ENCODE measurements around the gene CADM1. TPM values are rescaled to one million over a fixed set of nuclear protein-coding genes. Genes with fewer than 3 reads are reported as not detected.

Gene CADM1
- total RNA-seq, 1 donor = 0.45 TPM

- no peak overlapping the region for H3K4me3 ChIP-seq (ENCODE audit: low read depth, low read length)
- no peak for DNase-seq (ENCODE audit: low read depth)
- TF ChIP-seq CTCF (IDR thresholded peaks at IDR 0.05; ENCODE audit: insufficient read depth, low read length) = no peak
These were observed 203.4 kb downstream of the CADM1 start for GRCh38 chr11:115300660-115301428.

GRCh38 chr11:115298300-115299012 lies 205.8 kb downstream of the CADM1 start:
- TF ChIP-seq CTCF (IDR thresholded peaks at IDR 0.05; ENCODE audit: insufficient read depth, low read length) = no peak
- no peak overlapping the region for H3K4me3 ChIP-seq (ENCODE audit: low read depth, low read length)
- no peak for DNase-seq (ENCODE audit: low read depth)

GRCh38 chr11:115297330-115297729 lies 206.9 kb downstream of the CADM1 start:
- no peak for DNase-seq (ENCODE audit: low read depth)
- no peak for TF ChIP-seq CTCF (IDR thresholded peaks at IDR 0.05; ENCODE audit: insufficient read depth, low read length)
- H3K4me3 ChIP-seq (ENCODE audit: low read depth, low read length) = no peak overlapping the region

DNA sequence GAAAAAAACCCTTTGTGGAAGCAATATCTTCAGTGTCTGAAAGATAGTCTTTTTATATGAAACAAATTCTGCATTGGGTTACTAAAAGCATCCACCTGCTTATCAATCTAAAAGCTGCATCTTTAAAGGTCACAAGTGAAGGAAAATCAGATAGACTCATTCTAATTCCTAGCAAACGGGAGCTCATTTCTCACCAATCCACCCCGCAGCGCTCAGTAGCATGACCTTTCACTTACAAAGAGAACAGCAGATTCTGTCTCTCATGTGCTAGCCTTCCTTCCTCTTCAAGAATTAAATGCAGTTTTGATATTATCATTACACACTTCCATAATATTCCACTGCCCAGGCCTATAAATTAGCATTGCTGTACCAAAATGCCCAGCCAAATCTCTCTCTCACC lies 212.9 kb downstream of the CADM1 start:
- no peak for DNase-seq (ENCODE audit: low read depth)
- no peak for TF ChIP-seq CTCF (IDR thresholded peaks at IDR 0.05; ENCODE audit: insufficient read depth, low read length)
- H3K4me3 ChIP-seq (ENCODE audit: low read depth, low read length) = no peak overlapping the region

DNA sequence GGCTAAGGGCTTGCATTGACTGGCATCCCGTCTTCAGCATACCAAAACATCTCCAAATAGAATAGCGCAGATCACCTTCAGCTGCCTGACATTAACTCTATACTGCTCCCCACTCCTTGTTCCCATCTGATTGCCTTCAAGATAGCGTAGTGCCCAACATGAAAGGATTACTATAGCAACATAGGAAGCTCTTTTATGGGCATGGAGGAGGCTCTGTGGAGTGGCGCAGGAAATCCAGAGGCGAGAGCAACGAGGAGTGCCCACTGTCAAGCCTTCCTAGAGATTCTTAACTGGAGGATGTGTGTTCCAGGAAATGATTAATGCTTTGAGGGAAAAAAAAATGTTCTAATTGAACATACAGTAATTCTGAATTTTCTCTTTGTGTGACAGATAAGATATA lies 213.3 kb downstream of the CADM1 start:
- TF ChIP-seq CTCF (IDR thresholded peaks at IDR 0.05; ENCODE audit: insufficient read depth, low read length) = no peak
- DNase-seq (ENCODE audit: low read depth) = no peak
- no peak overlapping the region for H3K4me3 ChIP-seq (ENCODE audit: low read depth, low read length)

GRCh38 chr11:115290479-115290878 lies 213.7 kb downstream of the CADM1 start:
- TF ChIP-seq CTCF (IDR thresholded peaks at IDR 0.05; ENCODE audit: insufficient read depth, low read length) = no peak
- no peak for DNase-seq (ENCODE audit: low read depth)
- H3K4me3 ChIP-seq (ENCODE audit: low read depth, low read length) = no peak overlapping the region

Data from fibroblast of the aortic adventitia (primary cell).